HEK293 (cell line): ENCODE data around the gene SLC36A1.

Source experiments
- CTCF ChIP-seq: fragments of 450-650 bp; formaldehyde crosslinking; IDR thresholded peaks from 2 replicates; pipeline ENCODE4 v1.5.1; 2016; ENCODE audit warnings: missing biosample characterization, missing genetic modification characterization
- TCF7L2 ChIP-seq: IDR thresholded peaks from 2 replicates; pipeline ENCODE4 v1.6.1; 2011; ENCODE audit warnings: low read depth, mild to moderate bottlenecking, inconsistent platforms, low read length, moderate library complexity, borderline replicate concordance
- ZNF121 ChIP-seq: fragments of 450-650 bp; formaldehyde crosslinking; IDR thresholded peaks from 2 replicates; pipeline ENCODE4 v1.5.1; 2016; ENCODE audit warnings: missing biosample characterization, missing genetic modification characterization
- ZNF23 ChIP-seq: fragments of 450-650 bp; formaldehyde crosslinking; IDR thresholded peaks from 2 replicates; pipeline ENCODE4 v1.5.1; 2016; ENCODE audit warnings: missing biosample characterization, missing genetic modification characterization, borderline replicate concordance
- ZNF785 ChIP-seq: fragments of 450-650 bp; formaldehyde crosslinking; IDR thresholded peaks from 2 replicates; pipeline ENCODE4 v1.5.1; 2016; ENCODE audit warnings: missing biosample characterization, missing genetic modification characterization
- ZSCAN5A ChIP-seq: fragments of 450-650 bp; formaldehyde crosslinking; IDR thresholded peaks from 2 replicates; pipeline ENCODE4 v1.5.1; 2016; ENCODE audit warnings: missing biosample characterization, missing genetic modification characterization

GRCh38 chr5:151509231-151509630 lies 61.8 kb downstream of the SLC36A1 start:
- TF ChIP-seq ZNF121 (tag by site-specific recombination) (no peak), ZNF785 (tag by site-specific recombination) (no peak), CTCF (tag by site-specific recombination) (no peak), TCF7L2 (no peak), ZSCAN5A (no peak), ZNF23 (no peak)
